GM19468 (cell line): ENCODE data around the gene CGB8.
"Not testable (repeated sequence)": the region's sequence is repeated elsewhere in the genome, so short reads cannot be mapped to it uniquely, and the experiment has no call there.

Source experiments
- ATAC-seq: cut with Tn5 transposase; IDR thresholded peaks from one replicate; pipeline ENCODE4 v1.9.1; 2021; ENCODE audit warnings: mild to moderate bottlenecking, moderate library complexity, moderate number of reproducible peaks; ENCODE audit not compliant: unreplicated experiment; ENCODE audit errors: extremely low read depth

CGB8 gene

DNA sequence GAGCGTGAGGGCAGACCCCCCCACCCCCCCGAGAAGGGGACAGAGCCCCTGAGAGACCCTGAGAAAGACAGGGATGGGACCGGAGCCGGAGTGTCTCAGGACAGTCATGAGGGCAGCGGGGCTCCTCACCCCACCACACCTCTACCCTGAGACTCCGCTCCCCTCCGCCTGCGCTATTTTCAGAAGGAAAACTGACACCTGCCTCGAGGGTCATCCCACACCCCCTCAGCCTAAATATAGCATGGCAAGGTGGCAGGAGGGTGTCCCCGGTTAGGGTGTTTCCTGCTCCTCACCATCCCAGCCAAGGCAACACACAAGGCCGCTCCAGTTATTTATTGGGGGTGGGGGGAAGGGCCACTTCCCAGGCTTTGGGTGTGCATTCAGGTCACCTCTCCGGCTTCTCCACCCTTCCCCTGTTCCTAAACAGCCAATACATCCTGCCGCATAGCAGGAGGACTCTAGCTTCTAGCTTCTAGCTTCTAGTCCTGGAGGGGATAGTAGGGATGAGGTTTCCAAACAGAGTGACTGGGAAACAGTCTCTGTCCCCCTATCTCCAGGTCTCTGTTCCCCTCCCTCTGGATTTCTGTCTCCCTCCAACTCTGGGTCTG lies 17.1 kb upstream of the CGB8 start:
- no peak for ATAC-seq

DNA sequence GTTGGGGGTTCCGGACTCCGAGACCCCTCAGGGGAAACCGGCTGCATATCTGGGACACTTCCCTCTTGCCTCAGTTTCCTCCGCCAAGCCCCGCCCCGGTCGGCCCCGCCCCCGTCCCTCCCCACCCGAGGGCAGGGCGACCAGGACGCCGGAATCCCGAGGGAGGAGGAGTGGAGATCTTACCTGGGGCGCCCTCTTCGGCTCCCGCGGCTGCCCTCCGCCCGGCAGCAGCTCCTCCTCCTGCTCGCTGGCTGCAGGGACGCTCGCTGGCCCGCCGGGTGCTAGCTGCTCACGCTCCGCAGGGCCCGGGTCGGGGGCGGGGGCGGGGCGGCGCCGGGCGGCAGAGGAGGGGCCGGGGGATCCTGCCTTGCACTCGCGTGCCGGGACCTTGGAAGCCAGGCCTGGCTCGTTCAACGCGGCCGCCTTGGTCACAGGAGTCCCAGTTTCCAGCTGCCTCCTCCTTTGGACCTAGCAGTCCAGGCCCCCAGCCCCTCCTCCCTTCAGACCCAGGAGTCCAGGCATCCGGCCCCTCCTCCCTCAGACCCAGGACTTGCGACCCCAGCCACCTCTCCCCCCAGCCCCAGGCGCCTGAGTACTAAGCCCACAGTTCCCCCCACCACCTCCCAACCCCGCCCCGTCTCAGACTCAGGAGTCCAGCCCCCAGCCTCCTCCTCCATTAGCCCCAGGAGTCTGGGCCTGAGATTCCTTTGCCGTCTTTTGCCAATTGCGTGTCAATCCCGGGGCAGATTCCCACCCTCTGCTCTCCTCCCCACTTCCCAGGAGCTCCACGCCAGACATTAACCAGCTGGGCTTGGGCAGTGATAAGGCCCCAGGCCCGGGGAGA lies 16.1 kb upstream of the CGB8 start, which contains the start of gene NTF4:
NTF4 (minus strand) TSS at position 51 of the 844 bp plus-strand sequence. CDS start 2,821 bp downstream, outside the sequence.
- no peak for ATAC-seq

DNA sequence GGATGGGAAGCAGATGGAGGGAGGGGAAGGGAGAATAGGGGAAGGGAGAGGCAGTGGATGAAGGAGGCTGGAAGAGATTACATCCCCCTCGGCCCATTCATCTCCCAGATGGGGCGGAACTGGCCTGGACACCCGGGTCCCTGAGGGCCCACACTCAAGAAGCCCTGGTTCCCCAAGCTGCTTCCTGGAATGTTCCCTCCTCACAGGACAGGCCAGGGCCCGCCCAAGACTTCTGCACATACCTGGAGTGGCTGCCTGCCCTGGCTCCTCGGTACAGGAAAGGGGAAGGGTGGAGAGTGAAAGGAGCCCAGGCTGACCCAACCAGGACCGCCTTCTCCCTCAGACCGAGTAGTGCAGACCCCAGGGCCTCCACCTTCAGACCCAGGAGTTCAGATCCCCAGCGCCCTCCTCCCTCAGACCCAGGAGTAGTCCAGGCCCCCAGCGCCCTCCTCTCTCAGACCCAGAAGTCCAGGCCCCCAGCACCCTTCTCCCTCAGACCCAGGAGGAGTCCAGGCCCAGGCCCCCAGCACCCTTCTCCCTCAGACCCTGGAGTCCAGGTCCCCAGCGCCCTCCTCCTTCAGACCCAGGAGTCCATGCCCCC lies 15.2 kb upstream of the CGB8 start:
- ATAC-seq, result no peak

DNA sequence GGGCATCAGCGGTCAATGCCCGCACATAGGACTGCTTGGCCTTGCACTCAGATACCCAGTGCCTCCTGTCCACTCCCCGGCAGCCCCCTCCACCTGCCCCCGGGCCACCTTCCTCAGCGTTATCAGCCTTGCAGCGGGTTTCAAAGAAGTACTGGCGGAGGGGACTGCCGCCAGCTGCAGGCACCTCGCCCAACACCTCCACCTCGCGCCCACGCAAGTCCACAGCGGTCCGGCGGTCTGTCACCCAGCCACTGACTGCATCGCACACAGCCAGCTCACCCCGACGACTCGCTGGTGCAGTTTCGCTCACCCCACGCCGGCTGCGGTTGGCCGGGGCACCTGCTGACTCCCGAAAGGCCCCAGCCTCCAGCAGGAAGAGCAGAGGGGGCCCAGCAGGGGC lies 12.5 kb upstream of the CGB8 start:
- ATAC-seq, result no peak

DNA sequence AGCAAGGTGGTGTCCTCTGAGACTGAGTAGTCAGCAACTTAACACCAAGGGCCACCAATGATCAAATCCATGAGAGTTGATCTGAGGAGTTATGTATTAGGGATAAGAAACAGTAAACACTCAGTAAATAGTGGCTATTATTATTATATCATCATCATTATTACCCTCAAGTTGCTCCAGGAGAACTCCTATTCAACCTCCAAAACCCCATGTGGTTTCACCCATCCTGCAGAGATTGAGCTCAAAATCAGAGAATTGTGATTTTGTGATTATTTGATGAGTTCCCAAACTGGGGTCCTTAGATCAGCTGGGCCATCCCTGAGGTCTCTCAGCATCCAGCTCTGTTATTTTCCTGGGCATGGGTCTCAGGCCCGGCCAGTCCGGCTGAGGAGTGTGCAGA lies 12.1 kb upstream of the CGB8 start:
- ATAC-seq, result no peak

DNA sequence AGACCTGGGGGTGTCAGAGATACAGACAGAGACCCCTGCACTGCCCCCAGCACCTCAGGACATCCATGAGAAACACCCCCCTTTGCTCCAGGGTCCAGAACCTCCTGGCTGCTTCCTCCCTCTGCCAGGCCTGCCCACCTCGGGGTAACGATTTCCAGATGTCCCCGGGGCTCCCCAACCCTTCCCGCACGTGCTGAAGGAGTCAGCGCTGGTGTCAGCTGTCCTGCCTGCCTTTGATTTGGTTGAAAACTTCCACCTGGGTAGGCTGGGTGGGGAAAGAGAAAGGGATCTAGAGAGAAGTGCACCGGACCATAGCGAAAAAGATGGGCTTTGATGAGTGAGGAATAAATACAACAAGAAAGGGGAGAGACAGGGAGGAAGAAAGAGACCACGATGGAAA lies 10.1 kb upstream of the CGB8 start:
- ATAC-seq, result no peak

DNA sequence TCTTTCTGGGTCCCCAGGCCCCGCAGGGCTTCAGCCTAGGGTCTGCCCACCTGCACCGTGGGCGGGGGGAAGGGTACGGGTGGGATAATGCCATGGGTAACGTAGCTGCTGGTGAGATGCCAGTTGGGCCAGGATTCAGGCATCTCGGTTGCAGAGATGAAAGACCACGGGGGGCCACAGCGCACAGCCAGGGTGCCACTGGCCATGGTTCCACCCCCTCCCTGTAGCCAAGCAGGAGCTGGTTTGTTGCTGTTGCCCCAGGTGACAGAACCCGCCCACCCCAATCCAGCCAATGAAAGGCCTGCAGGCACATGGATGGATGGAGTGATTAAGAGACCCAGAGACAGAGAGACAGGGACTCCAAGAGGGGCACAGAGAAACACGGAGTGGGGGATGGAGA lies 9.7 kb upstream of the CGB8 start:
- no peak for ATAC-seq

DNA sequence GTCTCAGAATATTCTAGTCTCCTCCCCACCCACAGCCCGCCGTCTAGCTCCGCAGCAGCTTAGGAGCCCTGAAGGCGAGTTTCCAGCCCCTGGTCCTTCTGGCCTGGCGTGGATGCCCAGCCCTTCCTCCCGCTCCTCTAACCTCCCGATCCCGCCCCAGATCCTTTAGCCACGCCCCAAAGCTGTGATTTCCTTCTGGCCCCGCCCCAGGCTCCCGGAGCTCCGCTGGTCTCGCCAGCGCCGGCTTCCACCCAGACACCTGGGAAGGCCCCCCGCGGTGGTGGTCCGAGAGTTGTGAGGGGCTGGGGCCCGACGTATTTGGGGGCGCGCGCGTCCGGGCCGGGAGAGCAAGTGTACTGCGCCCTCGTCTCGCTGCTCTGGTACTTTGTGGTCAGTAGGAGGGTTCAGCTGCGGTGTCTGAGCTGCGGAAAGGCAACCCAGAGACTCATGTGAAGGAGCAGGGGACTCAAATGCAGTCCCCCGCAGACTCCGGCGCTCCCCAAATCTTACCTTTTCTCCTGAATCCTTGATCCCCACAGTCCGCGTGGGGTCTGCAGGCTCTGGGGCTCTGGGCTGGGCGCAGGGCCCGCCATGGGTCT lies 8.8 kb upstream of the CGB8 start, which contains the start of gene CGB7:
CGB7 (minus strand) TSS at position 114 of the 599 bp plus-strand sequence. CDS start 2,374 bp downstream, outside the sequence.
- no peak for ATAC-seq

DNA sequence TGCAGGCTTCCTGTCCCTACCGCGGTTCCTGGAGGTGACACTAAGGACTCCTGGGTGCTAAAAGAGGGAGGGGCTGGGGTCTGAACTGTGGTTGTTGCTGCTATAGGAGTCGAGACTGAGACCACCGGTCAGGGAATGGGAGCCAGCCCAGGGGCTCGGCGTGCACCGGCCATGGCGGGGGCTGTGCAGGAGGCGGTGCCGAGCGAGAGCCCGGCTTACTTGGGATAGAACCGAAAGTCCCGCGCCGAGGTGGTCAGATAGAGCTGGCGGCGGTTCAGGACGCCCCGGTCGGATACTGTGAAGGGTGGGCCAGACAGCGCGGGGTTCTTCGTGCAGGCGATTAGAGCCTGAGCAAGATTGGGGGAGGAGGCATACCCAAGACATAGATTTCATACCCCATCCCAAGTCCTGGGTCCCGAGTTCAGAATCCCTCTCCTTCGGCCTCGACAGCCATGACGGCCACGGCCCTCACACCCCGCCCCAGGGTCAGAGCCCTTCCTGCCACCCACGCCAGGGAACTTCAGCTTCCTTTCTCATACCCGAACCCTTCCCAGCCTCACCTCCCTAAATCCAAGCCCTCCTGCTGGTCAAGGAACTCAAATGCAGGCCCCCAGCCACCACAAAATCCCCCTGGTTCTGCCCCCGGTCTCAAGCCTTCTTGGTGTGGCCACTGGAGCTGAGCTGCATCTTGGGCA lies 8.1 kb upstream of the CGB8 start:
- ATAC-seq, result not testable (repeated sequence)

DNA sequence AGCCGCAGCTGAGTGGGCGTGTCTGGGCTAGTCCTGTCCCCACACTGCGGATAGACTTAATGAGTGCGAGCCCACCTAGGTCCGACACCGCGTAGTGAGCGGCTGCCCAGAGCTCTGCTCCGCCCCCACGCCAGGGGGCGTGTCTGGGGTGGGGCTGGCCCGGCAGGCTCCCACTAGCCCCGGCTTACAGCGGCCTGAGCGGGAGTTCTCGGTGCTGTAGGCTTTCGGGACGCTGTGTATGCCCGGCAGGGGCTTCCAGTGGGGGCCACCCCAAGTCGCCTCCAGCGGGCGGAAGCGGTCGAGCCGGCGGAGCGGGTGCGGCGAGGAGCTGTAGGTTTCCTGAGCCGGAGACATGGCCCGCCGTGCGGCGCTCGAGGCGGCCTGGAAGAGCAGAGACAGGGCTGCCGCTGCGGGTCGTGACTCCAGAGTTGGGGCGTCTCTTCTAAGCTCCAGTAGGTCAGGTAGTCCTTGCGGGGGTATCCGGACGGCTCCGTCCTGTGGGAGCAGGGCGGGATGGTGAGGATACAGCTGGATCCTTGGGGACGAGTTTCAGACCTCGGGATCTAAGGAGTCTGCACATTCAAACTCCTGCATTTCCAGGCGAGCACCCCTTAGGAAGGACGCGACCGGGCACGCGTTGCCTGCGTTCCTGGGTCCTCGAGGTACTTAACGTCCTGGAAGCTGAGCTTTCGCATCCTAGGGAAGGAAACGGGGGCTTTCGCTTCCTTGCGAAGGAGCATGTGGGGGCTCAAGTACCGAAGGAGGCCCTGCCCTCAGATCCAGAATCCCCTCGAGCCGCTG lies 7.4 kb upstream of the CGB8 start:
- ATAC-seq, result no peak

DNA sequence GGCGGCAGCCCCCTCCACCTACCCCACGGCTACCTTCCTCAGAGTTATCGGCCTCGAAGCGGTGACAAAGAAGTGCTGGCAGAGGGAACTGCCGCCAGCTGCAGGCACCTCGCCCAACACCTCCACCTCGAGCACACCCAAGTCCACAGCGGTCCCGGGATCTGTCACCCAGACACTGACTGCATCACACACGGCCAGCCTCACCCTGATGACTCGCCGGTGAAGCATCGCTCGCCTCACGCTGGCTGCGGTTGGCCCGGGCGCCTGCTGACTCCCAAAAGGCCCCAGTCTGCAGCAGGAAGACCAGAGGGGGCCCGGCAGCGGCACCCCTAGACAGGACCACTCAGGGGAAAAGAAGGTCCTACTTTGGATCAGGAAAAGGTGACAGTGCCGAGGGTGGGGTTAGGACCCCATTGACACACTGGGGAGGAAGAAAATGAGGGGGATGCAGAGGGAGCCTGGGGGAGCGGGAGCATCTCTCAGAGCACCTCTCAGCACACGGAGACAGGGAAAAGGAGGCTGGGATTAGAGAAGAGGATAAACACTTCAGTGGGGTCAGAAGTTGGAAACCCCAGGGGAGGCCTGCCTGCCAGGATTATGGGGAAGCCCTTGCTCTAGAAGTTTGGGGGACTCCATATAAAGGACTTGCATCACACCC lies 1.6 kb upstream of the CGB8 start:
- not testable (repeated sequence) for ATAC-seq

DNA sequence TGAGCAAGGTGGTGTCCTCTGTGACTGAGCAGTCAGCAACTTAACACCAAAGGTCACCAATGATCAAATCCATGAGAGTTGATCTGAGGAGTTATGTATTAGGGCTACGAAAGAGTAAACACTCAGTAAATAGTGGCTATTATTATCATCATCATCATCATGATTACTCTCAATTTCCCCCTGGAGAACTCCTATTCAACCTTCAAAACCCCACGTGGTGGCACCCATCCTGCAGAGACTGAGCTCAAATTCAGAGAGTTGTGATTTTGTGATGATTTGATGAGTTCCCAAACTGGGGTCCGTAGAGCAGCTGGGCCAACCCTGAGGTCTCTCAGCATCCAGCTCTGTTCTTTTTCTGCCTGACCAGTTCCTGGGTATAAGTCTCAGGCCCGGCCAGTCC lies 923 bp upstream of the CGB8 start:
- not testable (repeated sequence) for ATAC-seq

DNA sequence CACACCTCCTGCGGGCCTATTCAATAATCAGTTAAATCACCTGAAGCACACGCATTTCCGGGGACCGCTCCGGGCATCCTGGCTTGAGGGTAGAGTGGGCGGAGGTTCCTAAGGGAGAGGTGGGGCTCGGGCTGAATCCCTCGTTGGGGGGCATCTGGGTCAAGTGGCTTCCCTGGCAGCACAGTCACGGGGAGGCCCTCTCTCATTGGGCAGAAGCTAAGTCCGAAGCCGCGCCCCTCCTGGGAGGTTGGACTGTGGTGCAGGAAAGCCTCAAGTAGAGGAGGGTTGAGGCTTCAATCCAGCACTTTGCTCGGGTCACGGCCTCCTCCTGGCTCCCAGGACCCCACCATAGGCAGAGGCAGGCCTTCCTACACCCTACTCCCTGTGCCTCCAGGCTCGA lies 5.4 kb downstream of the CGB8 start, which contains the start of gene CGB5:
CGB5 (plus strand) TSS at position 301 of the 400 bp plus-strand sequence. CDS start 362 bp downstream, outside the sequence.
- not testable (repeated sequence) for ATAC-seq

DNA sequence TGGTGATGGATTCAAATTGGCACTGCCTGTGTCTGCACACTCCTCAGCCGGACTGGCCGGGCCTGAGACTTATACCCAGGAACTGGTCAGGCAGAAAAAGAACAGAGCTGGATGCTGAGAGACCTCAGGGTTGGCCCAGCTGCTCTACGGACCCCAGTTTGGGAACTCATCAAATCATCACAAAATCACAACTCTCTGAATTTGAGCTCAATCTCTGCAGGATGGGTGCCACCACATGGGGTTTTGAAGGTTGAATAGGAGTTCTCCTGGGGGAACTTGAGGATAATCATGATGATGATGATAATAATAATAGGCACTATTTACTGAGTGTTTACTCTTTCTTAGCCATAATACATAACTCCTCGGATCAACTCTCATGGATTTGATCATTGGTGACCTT lies 6.2 kb downstream of the CGB8 start:
- ATAC-seq, result not testable (repeated sequence)

DNA sequence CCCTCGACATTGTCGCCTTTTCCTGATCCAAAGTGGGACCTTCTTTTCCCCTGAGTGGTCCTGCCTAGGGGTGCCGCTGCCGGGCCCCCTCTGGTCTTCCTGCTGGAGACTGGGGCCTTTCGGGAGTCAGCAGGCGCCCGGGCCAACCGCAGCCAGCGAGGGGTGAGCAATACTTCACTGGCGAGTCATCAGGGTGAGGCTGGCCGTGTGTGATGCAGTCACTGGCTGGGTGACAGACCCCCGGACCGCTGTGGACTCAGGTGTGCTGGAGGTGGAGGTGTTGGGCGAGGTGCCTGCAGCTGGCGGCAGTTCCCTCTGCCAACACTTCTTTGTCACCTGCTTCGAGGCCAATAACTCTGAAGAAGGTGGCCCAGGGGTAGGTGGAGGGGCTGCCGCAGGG lies 6.7 kb downstream of the CGB8 start:
- no peak for ATAC-seq

DNA sequence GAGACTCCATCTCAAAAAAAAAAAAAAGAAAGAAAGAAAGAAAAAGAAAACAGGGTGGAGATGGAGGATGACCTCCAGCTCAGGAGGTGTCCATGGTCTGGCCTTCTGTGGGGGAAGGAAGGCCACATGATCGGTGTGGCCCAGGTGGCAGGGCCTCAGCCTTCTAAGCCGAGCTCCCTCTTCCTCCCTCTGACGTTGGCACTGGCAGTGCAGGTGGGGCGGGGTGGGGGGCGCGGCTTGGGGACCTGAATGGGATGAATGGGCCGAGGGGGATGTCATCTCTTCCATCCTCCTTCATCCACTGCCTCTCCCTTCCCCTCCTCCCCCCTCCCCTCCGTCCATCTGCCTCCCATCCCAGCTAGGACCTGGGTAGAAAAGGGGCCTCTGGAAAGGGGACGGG lies 9.2 kb downstream of the CGB8 start:
- not testable (repeated sequence) for ATAC-seq

DNA sequence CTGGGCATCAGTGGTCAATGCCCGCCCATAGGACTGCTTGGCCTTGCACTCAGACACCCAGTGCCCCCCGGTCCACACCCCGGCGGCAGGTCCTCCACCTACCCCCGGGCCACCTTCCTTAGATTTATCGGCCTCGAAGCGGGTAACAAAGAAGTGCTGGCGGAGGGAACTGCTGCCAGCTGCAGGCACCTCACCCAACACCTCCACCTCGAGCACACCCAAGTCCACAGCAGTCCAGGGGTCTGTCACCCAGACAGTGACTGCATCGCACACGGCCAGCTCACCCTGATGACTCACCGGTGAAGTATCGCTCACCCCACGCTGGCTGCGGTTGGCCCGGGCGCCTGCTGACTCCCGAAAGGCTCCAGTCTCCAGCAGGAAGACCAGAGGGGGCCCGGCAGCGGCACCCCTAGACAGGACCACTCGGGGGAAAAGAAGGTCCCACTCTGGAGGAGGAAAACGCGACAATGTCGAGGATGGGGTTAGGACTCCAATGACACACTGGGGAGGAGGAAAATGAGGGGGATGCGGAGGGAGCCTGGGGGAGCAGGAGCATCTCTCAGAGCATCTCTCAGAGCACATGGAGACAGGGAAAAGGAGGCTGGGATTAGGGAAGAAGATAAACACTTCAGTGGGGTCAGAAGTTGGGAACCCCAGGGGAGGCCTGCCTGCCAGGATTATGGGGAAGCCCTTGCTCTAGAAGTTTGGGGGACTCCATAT lies 10.2 kb downstream of the CGB8 start:
- ATAC-seq, result not testable (repeated sequence)

DNA sequence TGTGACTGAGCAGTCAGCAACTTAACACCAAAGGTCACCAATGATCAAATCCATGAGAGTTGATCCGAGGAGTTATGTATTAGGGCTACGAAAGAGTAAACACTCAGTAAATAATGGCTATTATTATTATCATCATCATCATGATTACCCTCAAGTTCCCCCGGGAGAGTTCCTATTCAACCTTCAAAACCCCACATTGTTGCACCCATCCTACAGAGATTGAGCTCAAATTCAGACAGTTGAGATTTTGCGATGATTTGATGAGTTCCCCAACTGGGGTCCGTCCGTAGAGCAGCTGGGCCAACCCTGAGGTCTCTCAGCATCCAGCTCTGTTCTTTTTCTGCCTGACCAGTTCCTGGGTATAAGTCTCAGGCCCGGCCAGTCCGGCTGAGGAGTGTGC lies 10.8 kb downstream of the CGB8 start:
- not testable (repeated sequence) for ATAC-seq
